ENCODE results near the gene CRTC3.
"Not testable (repeated sequence)": the region's sequence is repeated elsewhere in the genome, so short reads cannot be mapped to it uniquely, and the experiment has no call there.

CRTC3 gene

GRCh38 chr15:90685591-90686434 is 156.1 kb downstream of the CRTC3 start:
- no peak overlapping the region; the same call in 1 of the 2 replicates for H3K27ac ChIP-seq
- H3K9me3 ChIP-seq (ENCODE audit: severe bottlenecking): no peaks in the 10 kb centered on the region
- no peak overlapping the region for H3K4me3 ChIP-seq (ENCODE audit: low read depth, low read length)
- TF ChIP-seq CTCF (IDR thresholded peaks at IDR 0.05; ENCODE audit: low read depth, low read length): no peak
- H3K36me3 ChIP-seq: no peaks in the 10 kb centered on the region
- no peaks in the 10 kb centered on the region for H3K27me3 ChIP-seq (ENCODE audit: insufficient read depth, low read depth, severe bottlenecking)
- no peak for DNase-seq

GRCh38 chr15:90686435-90687218 is 156.9 kb downstream of the CRTC3 start:
- no peak for TF ChIP-seq CTCF (IDR thresholded peaks at IDR 0.05; ENCODE audit: low read depth, low read length)
- no peak for DNase-seq
- Histone ChIP-seq H3K36me3 (no peaks in the 10 kb centered on the region), H3K27ac (no peak overlapping the region; the same call in 1 of the 2 replicates), H3K27me3 (ENCODE audit: insufficient read depth, low read depth, severe bottlenecking) (no peaks in the 10 kb centered on the region), H3K4me3 (ENCODE audit: low read depth, low read length) (no peak overlapping the region), H3K9me3 (ENCODE audit: severe bottlenecking) (no peaks in the 10 kb centered on the region)

GRCh38 chr15:90689326-90689961 is 159.7 kb downstream of the CRTC3 start:
- H3K27ac ChIP-seq; H3K4me3 ChIP-seq (ENCODE audit: low read depth, low read length); DNase-seq: not testable (repeated sequence)

GRCh38 chr15:90690585-90690984 is 160.9 kb downstream of the CRTC3 start:
- Histone ChIP-seq H3K27me3 (ENCODE audit: insufficient read depth, low read depth, severe bottlenecking) (no peaks in the 10 kb centered on the region), H3K36me3 (no peaks in the 10 kb centered on the region), H3K9me3 (ENCODE audit: severe bottlenecking) (no peaks in the 10 kb centered on the region), H3K27ac (no peak overlapping the region), H3K4me3 (ENCODE audit: low read depth, low read length) (no peak overlapping the region)
- no peak for DNase-seq
- TF ChIP-seq CTCF (IDR thresholded peaks at IDR 0.05; ENCODE audit: low read depth, low read length): no peak

More at GRCh38 chr15:90689326-90689961, 159.7 kb downstream of the CRTC3 start:
- not testable (repeated sequence) for H3K27me3 ChIP-seq (ENCODE audit: insufficient read depth, low read depth, severe bottlenecking); H3K9me3 ChIP-seq (ENCODE audit: severe bottlenecking); H3K36me3 ChIP-seq

GRCh38 chr15:90691369-90691768 is 161.6 kb downstream of the CRTC3 start:
- TF ChIP-seq CTCF (IDR thresholded peaks at IDR 0.05; ENCODE audit: low read depth, low read length): no peak
- Histone ChIP-seq H3K9me3 (ENCODE audit: severe bottlenecking) (no peaks in the 10 kb centered on the region), H3K27me3 (ENCODE audit: insufficient read depth, low read depth, severe bottlenecking) (no peaks in the 10 kb centered on the region), H3K27ac (no peak overlapping the region), H3K36me3 (no peaks in the 10 kb centered on the region), H3K4me3 (ENCODE audit: low read depth, low read length) (no peak overlapping the region)
- no peak for DNase-seq

Data from WERI-Rb-1 (cell line).